Measurements from ENCODE around the gene PARD3B. TPM values are rescaled to one million over a fixed set of nuclear protein-coding genes. Genes with fewer than 3 reads are reported as not detected.

Gene PARD3B
- total and polyA plus RNA-seq, 2 of the 13 experiments (the other 11 are each of a cell fraction or from before 2014, with no cell fraction given): 0.71 to 2.3 TPM

DNA sequence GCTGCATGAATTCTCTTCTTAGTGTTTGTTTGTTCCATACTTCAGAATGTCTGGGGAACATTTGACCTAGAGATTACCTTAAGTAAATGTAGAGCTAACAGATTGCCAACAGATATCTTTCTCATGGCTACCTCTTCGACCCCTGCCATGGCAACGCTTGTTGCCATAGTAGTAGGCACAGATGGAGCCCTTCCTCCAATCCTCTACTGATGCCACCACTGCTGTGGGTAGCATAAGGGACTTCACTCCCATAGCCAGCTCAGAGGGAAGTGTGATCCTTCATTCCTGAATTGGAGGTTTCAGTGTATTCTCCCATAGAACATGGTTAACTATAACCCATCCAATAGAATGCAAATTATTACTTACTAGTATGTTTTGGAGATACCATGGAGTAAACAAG is 593.5 kb downstream of the PARD3B start:
- CTCF ChIA-PET (ENCODE audit: low intra/inter-chr PET ratio, low total read pairs): interaction anchor here (0.6 kb wide), 1 partner anchor 290 kb away, joined by 3 read pairs; no protein-coding TSS in a partner anchor
- Histone ChIP-seq H3K9me3 (ENCODE audit: low read length) (peaks cover 25% of the 10 kb centered on the region; the same call in 1 of the 2 replicates), H4K20me1 (ENCODE audit: insufficient read depth, low read length) (no peaks in the 10 kb centered on the region), H3K27ac (ENCODE audit: extremely low read length, insufficient read depth, low read length) (no peak overlapping the region), H3K4me2 (ENCODE audit: low read depth, low read length) (no peak overlapping the region), H3K4me3 (replicated peaks in 1 of 3; ENCODE audit: insufficient read depth in 1 of 3, low read depth in 2 of 3, low read length in 3 of 3) (no peak overlapping the region), H3K79me2 (ENCODE audit: insufficient read depth, low read length) (no peaks in the 10 kb centered on the region), H3K36me3 (replicated peaks in 1 of 2; ENCODE audit: control insufficient read depth in 1 of 2, insufficient read depth in 2 of 2, low read length in 2 of 2) (no peaks in the 10 kb centered on the region), H3K27me3 (ENCODE audit: control insufficient read depth in 1 of 2, insufficient read depth in 2 of 2, low read length in 2 of 2) (no peaks in the 10 kb centered on the region), H3K9ac (ENCODE audit: insufficient read depth, low read depth, low read length) (no peak overlapping the region), H3K4me1 (ENCODE audit: insufficient read depth, low read length) (no peaks in the 10 kb centered on the region), H2AFZ (ENCODE audit: low read length) (no peak overlapping the region)
- TF ChIP-seq ZNF343 (CRISPR knock-in tag; IDR thresholded peaks at IDR 0.05): no peak
- TF ChIP-seq, protein P1, sequence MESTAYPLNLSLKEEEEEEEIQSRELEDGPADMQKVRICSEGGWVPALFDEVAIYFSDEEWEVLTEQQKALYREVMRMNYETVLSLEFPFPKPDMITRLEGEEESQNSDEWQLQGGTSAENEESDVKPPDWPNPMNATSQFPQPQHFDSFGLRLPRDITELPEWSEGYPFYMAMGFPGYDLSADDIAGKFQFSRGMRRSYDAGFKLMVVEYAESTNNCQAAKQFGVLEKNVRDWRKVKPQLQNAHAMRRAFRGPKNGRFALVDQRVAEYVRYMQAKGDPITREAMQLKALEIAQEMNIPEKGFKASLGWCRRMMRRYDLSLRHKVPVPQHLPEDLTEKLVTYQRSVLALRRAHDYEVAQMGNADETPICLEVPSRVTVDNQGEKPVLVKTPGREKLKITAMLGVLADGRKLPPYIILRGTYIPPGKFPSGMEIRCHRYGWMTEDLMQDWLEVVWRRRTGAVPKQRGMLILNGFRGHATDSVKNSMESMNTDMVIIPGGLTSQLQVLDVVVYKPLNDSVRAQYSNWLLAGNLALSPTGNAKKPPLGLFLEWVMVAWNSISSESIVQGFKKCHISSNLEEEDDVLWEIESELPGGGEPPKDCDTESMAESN (CRISPR knock-in tag; conservative IDR thresholded peaks at IDR 0.05): no peak
- TF ChIP-seq ZNF747 (CRISPR knock-in tag; IDR thresholded peaks at IDR 0.05; ENCODE audit: borderline replicate concordance): no peak
- no peak for TF ChIP-seq SP4 (CRISPR knock-in tag; IDR thresholded peaks at IDR 0.05)
- TF ChIP-seq, protein P2, sequence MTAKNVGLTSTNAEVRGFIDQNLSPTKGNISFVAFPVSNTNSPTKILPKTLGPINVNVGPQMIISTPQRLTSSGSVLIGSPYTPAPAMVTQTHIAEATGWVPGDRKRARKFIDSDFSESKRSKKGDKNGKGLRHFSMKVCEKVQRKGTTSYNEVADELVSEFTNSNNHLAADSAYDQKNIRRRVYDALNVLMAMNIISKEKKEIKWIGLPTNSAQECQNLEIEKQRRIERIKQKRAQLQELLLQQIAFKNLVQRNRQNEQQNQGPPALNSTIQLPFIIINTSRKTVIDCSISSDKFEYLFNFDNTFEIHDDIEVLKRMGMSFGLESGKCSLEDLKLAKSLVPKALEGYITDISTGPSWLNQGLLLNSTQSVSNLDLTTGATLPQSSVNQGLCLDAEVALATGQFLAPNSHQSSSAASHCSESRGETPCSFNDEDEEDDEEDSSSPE (CRISPR knock-in tag; IDR thresholded peaks at IDR 0.05): no peak
- no peak for TF ChIP-seq MAFK (conservative IDR thresholded peaks at IDR 0.05 in 1 of 2, IDR thresholded peaks at IDR 0.05 in 1 of 2; ENCODE audit: low read length in 2 of 2)
- TF ChIP-seq, protein P3, sequence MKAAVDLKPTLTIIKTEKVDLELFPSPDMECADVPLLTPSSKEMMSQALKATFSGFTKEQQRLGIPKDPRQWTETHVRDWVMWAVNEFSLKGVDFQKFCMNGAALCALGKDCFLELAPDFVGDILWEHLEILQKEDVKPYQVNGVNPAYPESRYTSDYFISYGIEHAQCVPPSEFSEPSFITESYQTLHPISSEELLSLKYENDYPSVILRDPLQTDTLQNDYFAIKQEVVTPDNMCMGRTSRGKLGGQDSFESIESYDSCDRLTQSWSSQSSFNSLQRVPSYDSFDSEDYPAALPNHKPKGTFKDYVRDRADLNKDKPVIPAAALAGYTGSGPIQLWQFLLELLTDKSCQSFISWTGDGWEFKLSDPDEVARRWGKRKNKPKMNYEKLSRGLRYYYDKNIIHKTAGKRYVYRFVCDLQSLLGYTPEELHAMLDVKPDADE (CRISPR knock-in tag; IDR thresholded peaks at IDR 0.05): no peak
- no peak for TF ChIP-seq AGO1 (IDR thresholded peaks at IDR 0.05; ENCODE audit: low read depth, low read length, poor library complexity, severe bottlenecking)
- TF ChIP-seq CENPX (CRISPR knock-in tag; IDR thresholded peaks at IDR 0.05): no peak
- TF ChIP-seq ZSCAN29 (CRISPR knock-in tag; conservative IDR thresholded peaks at IDR 0.05): no peak
- TF ChIP-seq, protein P4, sequence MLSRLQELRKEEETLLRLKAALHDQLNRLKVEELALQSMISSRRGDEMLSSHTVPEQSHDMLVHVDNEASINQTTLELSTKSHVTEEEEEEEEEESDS (CRISPR knock-in tag; IDR thresholded peaks at IDR 0.05; ENCODE audit: borderline replicate concordance): no peak
- ATAC-seq: no peak
- in situ Hi-C loops (cut with HindIII; ENCODE audit: extremely low pct_ligation_motif_present, low pct_unique_long_range_greater_than_20kb) (no loop called here), intact Hi-C loops (cut with micrococcal nuclease; ENCODE audit: unreplicated experiment) (no loop called here)
- DNase-seq (ENCODE audit: low spot score): no peak
- BruUV-seq (replicated peaks): no TSS peak
- FAIRE-seq: no peak
- POLR2A ChIA-PET: no interaction called here
- 52% methylated on average over 2 of the region's 2 CpGs for WGBS (ENCODE audit: low lambda C conversion rate)

All from HepG2 (cell line).